Stimulated activated CD4-positive, alpha-beta T cell treated with anti-CD3 and anti-CD28 coated beads, TNF-alpha, amount 100 ng/mL, for 48 hours (primary cell): ENCODE results near the gene PIP4K2A.
"Not testable (repeated sequence)": the region's sequence is repeated elsewhere in the genome, so short reads cannot be mapped to it uniquely, and the experiment has no call there.

ENCODE experiments used
- DNase-seq, 3 donors: peaks; one replicate each; pipeline ENCODE4 v3.0.0-alpha.2; 2020; ENCODE audit warnings: low read depth in 3 of 3

Gene PIP4K2A

DNA sequence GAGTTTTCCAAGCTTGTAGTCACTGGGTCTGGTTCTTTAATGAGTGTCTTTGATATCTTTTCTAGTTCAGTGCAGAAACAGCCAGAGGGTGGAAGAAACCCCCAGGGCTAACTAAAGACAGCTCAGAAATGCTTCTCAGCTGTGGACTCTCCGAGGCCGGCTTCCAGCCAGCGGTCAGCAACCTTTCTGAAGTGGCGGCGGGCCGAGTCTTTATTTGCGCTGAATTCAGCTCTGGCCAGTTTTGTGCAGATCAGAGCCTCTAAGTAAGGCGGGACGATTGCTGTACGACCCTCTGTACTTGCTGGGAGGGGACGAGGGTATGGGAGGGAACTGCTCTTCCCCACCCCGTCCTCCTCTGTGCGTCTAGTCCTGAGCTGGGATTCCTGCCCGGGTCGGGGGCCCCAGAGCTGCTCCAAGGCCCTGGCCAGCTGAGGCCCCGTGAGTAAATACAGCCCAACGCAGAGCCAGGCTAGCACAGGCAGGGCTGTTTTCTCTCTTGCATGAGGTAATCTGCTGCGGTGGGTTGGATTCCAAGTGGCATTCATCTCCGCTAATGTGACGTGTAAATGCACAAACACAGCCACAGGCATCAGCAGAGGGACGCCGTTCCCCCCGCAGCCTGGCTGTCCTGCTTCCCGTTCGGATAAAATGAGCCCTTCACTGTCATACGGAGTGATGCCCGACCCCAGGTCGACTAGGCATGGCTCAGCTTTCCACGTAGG lies 159.8 kb downstream of the PIP4K2A start:
- DNase-seq: no peak

DNA sequence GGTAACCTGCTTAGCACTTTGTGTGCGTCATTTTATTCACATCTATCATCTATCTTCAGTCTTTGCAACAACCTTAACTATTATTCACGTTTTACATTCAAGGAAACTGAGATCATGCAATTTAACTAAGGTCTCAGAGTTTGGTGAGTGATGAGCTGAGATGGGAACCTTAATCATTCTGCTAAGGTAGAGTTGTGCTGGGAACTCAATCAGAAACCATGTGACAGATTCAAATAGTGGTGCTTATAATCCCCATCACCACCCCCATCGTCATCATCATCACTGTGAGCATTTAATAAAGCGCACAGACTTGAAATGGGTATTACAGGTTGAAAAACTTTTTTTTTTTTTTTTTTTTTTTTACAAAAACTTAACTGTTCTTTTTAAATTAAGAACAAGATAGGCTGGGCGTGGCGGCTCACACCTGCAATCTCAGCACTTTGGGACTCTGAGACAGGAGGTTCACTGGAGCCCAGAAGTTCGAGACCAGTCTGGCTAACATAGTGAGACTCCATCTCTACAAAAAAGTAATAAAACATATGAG lies 160.9 kb downstream of the PIP4K2A start:
- no peak for DNase-seq

DNA sequence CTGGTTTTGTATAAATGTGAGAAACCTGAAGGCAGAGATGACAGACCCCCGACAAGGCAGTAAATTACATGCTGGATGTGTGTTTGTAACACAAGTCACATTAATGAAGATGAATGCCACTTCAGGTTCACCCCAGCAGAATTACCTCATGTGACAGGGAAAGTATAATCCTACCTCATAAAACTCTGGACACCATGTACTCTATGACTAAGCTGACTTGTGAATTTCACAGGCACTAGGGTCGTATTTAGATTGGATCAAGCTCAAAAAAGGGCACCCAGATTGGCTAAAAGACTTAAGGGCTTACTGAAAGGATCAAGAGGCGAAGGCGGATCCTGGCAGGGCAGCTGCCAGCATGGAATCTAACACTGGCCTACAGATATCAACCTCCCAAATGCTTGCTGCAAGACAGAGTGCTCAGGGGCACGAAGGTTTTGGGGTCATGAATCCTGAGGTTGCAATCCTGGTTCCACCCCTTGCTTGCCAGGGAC lies 161.4 kb downstream of the PIP4K2A start:
- no peak for DNase-seq

DNA sequence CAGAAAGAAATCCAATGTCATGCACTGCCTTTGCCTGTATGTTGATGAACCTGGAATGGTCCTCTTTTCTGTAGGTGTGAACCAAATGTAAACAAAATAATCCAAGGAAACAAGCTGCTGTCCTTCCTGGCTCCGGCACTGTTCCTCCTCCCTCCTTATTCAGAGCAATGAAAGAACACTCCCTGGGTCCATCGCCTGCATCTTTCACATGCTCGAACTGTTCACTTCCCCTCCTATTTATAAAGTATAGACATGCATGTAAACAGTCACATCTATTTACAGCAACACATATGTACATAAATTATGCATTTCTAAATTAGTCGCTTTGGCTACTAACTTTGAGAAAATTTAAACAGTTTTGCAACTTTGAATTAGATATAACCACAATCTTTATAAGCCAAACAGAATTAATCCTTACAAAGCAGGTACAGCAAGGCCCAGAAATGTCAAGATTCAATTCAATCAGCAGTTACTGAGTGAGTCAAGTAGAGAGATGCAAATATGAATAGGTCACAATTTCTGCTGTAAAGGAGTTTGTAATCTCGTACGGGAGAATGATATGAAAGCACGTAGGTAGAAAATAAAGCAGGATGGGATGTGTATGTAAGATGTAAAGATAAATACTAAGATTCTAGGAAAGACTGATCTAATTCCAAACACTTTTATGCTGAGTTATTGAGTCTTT lies 162.6 kb downstream of the PIP4K2A start:
- DNase-seq: no peak

DNA sequence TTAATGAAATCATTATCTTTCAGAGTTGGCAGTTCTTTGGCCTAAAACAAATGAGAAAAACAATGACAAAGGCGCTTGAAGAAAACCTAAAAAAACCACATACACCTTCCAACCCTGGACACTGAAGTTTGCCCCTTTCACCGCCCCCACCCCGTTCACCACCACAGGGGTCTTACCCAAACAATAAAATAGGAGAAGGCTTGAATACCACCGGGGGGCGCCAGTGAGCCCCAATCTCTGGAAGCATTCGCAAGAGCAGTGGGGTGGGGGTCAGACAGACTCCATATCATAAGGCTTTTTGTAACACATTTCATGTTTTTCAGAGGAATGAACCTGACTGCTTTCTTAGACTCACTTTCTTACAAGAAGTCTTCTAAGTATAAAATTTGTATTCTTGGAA lies 163.6 kb downstream of the PIP4K2A start:
- DNase-seq: peak; percentile 33 to 52 (median 36)

DNA sequence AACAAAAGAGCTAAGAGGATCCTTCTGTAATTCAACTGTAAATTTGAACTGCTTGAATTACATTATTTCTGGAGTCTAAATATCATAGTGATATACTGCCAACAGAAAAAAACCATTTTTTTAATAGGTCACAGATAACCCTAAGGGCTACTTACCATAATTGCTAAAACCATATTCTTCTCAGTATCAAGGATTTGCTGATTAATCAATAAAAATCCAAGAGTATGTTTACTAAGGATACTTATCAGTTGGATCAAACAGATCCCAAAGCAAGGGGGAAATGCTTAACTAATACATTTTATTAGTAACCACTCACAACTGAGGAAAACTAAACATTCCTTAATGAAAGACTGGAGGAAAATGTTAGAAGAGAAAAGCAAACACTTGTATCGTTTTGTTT lies 166.0 kb downstream of the PIP4K2A start:
- DNase-seq: no peak

DNA sequence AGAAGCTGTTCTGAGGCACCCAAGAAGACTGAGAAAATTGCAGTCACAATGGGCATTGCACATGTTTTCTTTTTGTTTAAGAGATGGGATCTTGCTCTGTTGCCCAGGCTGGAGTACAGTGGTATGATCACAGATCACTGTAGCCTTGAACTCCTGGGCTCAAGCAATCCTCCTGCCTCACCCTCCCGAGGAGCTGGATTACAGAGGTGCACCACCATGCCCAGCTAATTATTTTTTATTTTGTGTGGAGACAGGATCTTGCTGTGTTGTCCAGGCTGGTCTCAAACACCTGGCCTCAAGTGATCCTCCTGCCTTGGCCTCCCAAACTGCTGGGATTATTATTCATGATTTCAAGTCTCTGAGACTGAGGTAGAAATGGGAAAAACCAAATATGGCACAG lies 168.7 kb downstream of the PIP4K2A start:
- DNase-seq: no peak

DNA sequence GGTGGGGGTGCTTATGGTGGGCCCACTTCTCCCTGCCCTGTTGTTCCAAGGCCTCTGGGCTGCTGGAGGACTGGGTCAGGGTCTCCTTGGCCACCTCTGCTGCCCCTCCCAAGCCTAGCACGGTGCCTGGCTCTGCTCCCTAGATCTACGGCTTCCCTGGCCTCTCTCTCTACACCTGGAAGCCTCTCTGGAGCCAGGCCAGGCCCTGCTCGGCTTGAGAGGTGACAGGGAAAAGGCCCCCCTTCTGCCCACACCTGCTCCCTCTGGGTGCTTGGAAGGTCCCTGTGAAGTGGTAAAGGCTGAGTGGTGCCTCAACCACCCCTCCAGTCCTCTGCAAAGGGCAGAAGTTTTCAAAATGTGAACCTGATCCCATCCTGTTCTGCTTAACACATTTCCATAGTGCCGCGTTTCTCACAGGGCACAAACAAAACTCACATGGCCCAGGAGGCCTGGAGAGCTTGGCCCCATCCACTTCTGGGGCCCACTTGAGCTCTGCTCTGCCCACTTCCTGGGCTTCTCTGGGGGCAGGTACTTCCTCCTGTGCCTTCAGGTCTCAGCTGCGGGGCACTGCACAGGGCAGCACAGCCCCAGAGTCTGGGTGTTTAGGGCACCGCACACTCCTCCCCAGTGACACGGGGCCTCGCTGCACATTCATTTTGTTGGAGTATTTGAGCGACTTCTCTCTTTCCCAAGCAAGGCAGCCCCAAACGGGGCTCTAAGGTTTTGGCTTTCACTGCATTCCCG lies 169.9 kb downstream of the PIP4K2A start:
- no peak for DNase-seq

DNA sequence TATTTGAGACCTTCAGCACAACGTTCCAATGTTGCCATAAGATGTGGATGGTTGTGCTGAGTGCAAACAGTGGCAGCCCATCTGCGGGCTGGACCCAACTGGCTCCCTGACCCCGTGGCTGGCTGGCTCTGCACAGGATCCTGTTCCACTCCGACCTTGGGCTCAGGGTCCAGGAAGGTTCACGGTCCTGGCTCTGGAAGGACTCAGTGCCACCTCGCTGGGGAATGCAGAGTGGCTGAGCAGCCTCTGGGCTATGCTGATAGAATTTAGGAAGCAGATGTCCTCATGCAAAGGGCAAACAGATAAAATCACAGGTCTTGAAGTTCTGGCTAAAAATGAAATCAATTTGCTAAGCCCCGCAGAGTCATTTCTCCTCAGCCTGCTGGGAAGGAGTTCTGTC lies 171.6 kb downstream of the PIP4K2A start:
- DNase-seq: no peak

DNA sequence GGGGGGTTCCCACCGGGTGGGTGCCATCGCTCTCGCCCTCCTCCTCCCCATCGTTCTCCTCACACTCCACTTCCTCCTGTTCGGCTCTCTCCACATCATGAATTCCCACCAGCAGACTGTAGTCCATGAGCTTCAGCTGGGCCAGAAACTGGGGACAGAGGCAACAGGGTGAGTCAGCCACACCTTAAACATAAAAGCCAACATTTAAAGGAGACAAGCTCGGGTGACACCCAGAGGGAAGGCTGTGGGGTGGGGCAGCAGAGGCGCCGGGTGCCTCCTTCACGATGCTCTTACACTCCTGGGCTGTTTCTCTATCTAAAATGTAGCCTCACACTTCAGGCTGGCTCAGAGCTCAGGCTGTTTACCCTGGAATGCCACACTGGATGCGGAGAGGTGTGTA lies 172.5 kb downstream of the PIP4K2A start:
- DNase-seq: no peak

DNA sequence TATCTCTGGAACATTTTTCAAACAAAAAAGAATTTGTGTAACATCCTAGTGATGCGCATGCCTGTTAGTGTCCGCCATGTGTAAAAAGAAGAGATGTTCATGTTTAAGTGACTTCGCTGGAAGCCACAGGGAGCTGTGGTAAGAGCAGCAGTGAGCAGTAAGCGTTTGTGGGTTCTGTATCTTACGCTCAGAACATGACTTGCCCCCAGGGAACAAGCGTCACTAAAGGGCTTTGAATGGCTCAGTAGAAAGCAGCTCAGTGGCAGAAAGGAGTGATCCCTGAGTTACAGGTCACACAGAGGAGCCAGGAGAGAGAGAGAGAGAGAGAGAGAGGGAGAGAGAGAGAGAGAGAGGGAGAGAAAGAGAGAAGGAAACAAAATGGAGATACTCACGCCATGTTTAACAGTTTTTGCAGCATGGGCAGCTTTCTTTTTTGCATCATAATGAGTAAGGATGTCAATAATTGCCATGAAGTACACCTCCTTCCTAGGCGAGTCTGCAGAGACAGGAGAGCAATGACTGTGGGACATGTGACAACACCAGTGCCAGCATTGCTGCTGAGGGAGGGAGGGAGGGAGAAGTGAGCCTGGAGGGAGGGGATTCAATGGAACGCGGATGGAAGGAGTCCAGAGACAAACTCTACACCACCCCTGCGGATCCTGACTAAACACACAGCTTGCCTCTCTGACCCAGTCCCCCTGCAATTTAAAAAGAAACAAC lies 174.6 kb downstream of the PIP4K2A start:
- DNase-seq: no peak

DNA sequence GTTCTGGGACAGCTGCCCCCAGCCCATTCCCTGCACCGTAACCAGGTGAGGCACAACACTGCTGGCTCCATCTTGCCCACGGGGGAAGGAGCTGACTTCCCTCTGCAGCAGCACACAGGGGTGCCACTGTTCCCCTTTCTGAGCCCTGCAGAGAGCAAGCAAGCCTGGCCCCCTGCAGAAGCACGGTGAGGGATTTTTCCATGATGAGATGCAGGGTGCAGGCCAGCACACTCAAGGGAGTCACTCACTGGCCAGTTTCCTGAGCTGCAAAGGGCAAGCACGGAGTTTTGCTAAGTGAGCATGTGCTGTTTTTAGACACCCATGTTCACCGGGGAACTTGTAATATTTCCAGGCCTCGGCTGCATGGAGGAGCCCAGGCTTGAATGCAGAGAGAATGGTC lies 176.6 kb downstream of the PIP4K2A start:
- DNase-seq: no peak

DNA sequence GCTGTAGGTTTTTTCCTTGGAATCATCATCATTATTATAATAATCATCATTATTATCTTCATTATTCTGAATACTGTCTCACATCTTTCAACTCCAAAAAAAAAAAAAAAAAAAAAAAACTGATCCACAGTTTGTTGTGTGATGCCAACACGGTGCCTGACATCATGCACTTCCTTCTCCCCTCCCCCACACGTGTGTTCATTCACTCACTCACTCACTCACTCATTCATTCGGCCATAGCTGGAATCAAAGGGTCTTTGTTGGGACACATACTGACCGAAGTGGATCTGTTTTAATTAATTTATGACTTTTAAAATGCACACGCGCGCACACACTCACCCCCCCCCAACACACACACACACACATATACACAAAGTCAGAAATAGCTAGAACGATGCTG lies 177.8 kb downstream of the PIP4K2A start:
- DNase-seq: no peak

DNA sequence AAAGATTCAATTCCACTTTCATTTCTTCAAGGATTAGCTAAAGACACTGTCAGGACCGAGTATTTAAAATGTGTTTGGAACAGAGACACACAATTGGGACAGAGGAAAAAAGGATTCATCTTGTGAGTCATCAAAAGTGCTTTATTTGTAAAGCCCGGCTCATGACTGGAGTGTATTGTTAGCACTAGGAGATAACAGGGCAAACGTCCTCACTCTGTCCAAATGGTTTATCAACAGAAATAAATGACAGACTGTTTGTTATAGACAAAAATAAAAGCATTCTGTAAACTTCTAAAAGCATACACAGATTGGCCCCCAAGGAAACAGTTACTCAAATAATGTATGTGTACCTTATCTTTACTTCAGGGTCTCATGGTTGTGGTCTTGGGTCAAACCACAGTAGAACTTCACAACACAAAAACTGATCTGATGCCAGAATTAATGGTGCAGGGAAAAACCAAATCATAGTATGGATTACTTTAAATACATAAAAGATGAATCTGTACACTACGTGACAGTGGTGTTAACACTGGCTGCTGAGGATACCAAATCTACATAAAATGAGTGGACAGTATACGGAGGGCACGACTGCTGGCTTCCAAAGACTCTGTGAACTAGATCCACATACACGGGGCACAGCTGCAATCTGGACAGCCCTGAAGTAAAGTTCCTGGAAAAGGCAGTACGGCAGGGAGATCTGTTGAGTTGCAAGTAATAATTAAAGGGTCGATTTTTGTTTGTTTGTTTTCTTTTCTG lies 179.4 kb downstream of the PIP4K2A start:
- no peak for DNase-seq

DNA sequence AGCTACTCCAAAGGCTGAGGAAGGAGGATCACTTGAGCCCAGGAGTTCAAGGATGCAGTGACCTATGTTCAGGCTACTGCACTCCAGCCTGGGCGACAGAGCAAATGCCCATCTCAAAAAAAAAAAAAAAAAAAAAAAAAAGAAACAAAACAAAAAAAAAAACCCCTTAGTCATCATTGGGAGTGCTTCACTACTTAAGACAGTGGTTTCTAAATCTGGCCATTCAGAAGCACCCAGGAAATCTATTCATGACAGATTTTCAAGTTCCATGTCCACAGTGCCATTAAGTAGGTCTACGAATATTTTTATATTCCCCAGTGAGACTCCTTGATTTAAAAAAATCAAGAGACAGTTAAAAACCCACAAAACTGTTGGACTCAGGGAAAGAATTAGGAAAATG lies 182.9 kb downstream of the PIP4K2A start:
- no peak for DNase-seq

DNA sequence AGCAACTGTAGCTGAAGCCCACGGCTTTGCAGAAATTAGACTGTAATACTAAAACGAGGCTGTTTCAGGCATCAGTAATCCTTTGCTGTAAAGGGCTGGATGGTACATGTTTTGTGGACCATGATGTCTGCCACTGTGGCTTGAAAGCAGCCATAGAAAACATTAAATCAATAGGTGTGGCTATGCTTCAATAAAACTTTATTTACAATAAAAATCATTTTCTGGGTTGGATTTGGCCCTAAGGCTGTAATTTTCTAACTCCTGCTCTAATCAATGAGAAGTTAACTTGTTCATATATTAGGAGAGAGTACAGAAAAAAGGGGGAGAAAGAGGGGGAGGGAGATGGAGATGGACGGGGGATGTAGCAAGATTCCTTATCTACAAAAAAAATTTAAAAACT lies 183.4 kb downstream of the PIP4K2A start:
- no peak for DNase-seq

DNA sequence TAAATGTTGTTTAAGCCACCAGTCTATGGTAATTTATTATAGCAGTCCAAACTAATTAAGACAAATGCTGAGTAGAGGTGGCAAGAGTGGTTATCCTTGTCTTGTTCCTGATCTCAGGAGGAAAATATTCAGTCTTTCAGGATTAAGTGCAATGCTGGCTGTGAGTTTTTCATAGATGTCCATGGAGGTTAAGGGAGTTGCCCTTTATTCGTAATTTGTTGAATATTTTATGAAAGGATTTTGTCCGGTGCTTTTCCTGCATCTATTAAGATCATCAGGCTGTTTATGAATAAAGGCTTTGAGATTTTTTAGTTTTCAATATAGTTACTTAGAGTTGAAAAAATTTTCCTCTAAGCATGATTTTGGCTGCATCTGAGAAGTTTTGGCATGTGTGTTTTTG lies 186.9 kb downstream of the PIP4K2A start:
- no peak for DNase-seq

DNA sequence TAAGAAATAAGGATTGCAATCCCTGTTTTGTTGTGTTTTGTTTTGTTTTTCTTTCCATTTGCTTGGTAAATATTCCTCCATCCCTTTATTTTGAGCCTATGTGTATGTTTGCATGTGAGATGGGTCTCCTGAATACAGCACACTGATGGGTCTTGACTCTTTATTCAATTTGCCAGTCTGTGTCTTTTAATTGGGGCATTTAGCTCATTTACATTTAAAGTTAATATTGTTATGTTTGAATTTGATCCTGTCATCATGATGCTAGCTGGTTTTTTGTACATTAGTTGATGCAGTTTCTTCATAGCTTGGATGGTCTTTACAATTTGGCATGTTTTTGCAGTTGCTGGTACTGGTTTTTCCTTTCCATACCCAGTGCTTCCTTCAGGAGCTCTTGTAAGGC lies 190.0 kb downstream of the PIP4K2A start:
- not testable (repeated sequence) for DNase-seq

DNA sequence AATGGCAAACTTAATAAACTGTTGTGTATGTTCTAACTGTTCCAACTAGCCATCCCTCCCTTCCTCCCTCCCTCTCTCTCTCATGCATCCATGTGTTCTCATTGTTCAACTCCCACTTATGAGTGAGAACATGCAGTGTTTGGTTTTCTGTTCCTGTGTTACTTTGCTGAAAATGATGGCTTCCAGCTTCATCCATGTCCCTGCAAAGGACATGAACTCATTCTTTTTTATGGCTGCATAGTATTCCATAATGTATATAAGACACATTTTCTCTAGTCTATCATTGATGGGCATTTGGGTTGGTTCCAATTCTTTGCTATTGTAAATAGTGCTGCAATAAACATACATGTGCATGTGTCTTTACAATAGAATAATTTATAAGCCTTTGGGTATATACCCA lies 193.7 kb downstream of the PIP4K2A start:
- not testable (repeated sequence) for DNase-seq

DNA sequence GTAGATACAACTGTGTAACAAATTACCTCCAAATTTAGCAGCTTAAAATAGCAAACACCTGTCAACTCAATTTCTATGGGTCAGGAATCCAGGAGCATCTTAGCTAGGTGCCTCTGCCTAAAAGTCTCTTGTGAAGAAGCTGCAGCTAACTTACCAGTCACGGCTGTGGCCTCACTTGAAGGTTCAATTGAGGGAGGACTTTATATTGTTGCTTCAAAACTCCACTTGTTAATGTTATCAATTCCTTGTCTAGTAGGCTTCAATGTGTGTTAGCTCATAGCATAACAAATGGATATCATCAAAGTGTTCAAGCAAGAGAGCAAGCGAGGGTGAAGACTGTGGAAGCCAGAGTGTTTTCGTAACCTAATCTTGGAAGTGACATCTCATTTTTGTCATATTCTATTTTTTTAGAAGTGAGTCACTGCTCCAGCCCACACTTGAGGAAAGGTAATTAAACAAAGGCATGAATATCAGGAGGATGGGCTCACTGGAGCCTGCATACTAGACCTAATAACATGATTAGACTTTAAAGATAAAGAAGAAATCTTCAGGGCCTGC lies 196.1 kb downstream of the PIP4K2A start:
- no peak for DNase-seq

DNA sequence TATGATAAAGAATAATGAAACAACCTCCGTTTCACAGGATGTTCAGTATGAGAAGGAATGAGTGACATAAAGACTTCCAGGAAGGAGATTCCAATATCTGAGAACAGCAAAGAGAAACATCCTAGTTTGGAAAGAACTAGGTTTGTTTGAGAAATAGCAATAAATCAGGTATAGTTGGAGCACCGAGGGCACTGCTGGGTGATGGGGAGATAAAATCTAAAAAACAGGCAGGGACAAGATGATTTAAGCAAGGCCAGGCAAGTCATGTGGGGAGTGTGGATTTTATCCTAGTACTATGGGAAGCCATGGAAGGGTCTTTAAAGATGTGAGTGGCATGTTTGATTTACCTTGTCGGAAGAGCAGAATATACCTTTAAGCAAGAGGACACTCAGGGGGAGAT lies 199.4 kb downstream of the PIP4K2A start:
- DNase-seq: no peak
